Choroid plexus epithelial cell (primary cell): ENCODE measurements around the gene SDS.
A peak's percentile ranks its signal among the peaks of the same experiment; 100 is the strongest.

Experiments used
- DNase-seq: peaks from one replicate; pipeline ENCODE4 v3.0.0-alpha.2; 2010; ENCODE audit warnings: low read depth
- H3K4me3 ChIP-seq: 2 replicates; pipeline ENCODE4 v1.5.1; 2011; ENCODE audit warnings: low read depth, mild to moderate bottlenecking, control low read depth, low read length, moderate library complexity
- TF ChIP-seq, protein P1 (sequence below): conservative IDR thresholded peaks from 2 replicates; pipeline ENCODE4 v1.5.1; 2011; ENCODE audit warnings: low read depth, mild to moderate bottlenecking, control low read depth, inconsistent platforms, low read length, moderate library complexity

The SDS gene

DNA sequence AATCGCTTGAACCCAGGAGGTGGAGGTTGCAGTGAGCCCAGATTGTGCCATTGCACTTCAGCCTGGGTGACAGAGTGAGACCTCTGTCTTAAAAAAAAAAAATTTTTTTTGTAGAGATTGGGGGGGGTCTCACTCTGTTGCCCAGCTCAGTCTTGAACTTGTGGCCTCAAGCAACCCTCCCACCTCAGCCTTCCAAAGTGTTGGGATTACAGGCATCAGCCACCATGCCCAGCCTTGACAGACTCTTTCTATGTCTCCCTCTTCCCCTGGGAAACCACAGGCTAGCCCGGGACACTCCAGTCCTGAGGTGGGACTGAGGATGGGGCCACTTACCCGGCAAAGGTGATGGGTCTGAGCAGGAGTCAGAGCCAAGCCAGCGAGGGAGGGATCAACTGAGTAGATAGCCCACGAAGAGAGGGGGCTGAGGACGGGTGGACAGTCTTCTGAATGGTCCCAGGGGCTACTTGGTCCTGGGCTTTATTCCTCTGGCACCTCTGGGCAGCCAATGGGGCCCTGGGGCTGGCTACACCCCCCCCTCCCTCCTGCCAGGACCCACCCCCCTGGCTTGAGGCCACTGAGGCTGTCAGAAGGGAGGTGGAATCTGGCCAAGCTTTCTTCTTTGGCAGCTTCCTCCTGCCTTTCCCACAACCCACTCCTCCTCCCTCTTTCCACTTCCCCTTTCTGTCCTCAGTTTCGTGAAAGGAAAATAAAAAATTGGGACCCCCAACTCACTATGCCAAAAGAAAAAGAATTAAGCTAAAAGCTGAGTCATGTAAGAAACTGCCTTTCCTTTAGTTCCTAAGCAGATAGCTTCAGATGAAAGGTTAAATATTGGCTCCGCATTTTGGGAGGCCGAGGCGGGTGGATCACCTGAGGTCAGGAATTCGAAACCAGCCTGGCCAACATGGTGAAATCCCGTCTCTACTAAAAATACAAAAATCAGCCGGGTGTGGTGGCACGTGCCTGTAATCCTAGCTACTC, at the start of gene SDS:
TSS of gene SDS (minus strand) at position 453 of the 981 bp plus-strand sequence. CDS start 4,179 bp downstream, outside the sequence.
- no peak within 1 kb of the TSS for H3K4me3 ChIP-seq
- DNase-seq = peak; percentile 74
- TF ChIP-seq, protein P1, sequence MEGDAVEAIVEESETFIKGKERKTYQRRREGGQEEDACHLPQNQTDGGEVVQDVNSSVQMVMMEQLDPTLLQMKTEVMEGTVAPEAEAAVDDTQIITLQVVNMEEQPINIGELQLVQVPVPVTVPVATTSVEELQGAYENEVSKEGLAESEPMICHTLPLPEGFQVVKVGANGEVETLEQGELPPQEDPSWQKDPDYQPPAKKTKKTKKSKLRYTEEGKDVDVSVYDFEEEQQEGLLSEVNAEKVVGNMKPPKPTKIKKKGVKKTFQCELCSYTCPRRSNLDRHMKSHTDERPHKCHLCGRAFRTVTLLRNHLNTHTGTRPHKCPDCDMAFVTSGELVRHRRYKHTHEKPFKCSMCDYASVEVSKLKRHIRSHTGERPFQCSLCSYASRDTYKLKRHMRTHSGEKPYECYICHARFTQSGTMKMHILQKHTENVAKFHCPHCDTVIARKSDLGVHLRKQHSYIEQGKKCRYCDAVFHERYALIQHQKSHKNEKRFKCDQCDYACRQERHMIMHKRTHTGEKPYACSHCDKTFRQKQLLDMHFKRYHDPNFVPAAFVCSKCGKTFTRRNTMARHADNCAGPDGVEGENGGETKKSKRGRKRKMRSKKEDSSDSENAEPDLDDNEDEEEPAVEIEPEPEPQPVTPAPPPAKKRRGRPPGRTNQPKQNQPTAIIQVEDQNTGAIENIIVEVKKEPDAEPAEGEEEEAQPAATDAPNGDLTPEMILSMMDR = no peak

DNA sequence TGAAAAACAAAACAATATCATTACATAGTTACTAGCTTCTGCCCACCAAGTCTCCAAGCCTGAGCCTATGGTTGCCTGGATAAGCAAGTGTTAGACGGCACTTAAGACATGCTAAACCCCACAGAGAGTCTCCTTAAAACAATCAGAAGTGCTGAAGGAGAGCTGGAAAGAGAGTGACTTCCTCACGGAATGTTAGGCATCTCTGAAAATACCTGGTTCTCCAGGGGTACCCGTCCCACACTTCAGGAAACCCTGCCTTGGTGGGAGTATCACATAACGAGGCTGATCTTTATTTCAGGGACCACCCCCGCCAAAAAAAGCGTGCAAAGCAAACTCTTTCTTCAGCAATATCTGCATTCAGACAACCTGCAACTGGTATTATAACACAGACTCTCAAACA, 49.6 kb upstream of the SDS start:
- no peak for DNase-seq
- TF ChIP-seq, protein P1 = no peak
- H3K4me3 ChIP-seq = no peak overlapping the region

DNA sequence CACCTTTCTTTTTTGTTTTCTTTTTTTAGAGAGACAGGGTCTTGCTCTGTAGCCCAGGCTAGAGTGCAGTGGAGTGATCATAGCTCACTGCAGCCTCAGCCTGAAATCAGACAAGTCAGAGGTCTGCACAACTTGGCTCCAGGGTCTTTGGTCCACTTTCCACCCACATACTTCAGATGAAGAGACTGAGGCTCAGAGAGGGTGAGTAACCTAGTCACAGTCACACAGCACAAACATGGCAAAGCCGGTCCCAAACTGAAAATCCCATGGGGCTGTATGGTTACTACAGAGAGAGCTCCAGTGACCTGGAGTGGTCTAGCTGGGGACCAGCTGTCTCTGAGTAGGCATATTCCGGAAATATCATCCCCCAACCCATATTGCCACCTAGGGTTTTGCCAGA, 48.8 kb upstream of the SDS start:
- no peak for DNase-seq

GRCh38 chr12:113449839-113450238, 46.2 kb upstream of the SDS start:
- DNase-seq = no peak
- TF ChIP-seq, protein P1 = no peak
- no peak overlapping the region for H3K4me3 ChIP-seq

More for the DNA sequence above, 48.8 kb upstream of the SDS start:
- H3K4me3 ChIP-seq = no peak overlapping the region
- TF ChIP-seq, protein P1 = no peak

DNA sequence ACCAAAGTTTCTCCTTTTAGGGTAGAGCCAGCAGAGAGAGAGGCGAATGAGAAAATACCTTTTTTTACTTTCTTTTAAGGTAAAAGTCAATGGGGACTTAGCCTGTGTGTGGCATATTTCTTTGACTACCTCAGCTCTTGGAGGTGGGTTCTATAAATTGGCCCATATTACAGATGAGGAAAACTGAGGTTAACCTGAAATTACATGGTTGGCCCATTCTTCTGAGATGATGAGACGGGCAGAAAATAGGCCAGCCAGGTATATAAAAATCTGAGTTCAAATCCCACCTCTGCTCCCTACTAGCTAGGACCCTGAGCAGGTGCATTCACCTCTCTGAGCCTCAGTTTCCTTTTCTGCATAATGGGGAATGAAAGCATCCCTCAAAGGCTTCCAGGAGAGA, 45.6 kb upstream of the SDS start:
- TF ChIP-seq, protein P1 = no peak
- no peak overlapping the region for H3K4me3 ChIP-seq
- no peak for DNase-seq

DNA sequence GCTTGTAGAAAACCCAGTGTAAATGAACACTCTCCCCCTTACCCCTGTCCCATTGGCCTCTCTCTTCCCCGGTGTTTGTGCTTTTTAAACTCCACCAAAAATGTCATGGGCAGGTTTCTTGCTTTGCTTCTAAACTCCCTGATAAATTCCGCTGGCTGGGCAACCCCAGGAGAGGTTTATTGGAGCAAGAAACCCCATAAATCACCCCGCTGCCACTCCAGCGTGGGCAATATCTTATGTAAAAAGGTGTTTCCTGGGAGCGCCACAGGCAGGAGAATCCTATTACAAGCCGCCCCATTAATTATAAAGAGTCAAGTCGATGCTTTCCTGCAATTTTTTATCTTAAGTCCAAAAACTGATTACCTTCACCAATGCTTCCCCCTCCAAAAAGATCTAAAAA, 45.2 kb upstream of the SDS start:
- TF ChIP-seq, protein P1 = no peak
- no peak overlapping the region for H3K4me3 ChIP-seq
- DNase-seq = no peak
